ENCODE measurements around the gene MCM5.

Gene MCM5

DNA sequence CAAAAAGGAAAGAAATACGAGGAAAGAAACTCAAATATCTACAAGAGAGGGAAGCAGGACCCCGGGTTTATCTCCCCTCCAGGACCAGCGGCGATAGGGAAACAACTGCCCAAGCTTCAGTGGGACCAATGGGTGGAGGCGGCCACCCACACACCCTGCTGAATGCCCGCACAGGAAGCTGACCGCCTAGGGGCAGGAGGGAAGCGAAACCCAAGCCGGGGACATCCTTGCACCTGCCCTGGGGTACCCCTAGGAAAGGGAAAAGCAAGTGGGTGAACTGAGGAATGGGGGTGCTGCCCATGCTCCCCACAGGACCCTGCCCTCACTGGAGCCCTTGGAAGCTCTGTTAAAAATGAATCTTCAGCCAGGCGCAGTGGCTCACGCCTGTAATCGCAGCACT lies 46.6 kb upstream of the MCM5 start:
- no peaks in the 10 kb centered on the region for H3K79me2 ChIP-seq (ENCODE audit: low read length)
- peak overlapping the region; percentile 99 for H3K4me2 ChIP-seq (ENCODE audit: low read depth, low read length)
- peak overlapping the region; percentile 80; the same call in 1 of the 2 replicates for H3K27ac ChIP-seq (ENCODE audit: low read length)
- no peaks in the 10 kb centered on the region for H3K27me3 ChIP-seq (replicated peaks; ENCODE audit: insufficient read depth, low read length)
- H3K4me1 ChIP-seq (ENCODE audit: low read length): peaks cover 23% of the 10 kb centered on the region
- H3K9me2 ChIP-seq (replicated peaks; ENCODE audit: insufficient read depth, low read length): no peaks in the 10 kb centered on the region
- no peaks in the 10 kb centered on the region for H3K9me3 ChIP-seq (replicated peaks; ENCODE audit: insufficient read depth, low read length)
- H3K4me3 ChIP-seq (ENCODE audit: low read length): no peak overlapping the region
- no peak for DNase-seq
- H2AFZ ChIP-seq (ENCODE audit: low read length): peak overlapping the region; percentile 81
- peaks cover 21% of the 10 kb centered on the region for H3F3A ChIP-seq (ENCODE audit: insufficient read depth, low read length)
- TF ChIP-seq EZH2phosphoT487 (IDR thresholded peaks at IDR 0.05; ENCODE audit: low read length) (no peak), EZH2 (optimal IDR thresholded peaks at IDR 0.05; ENCODE audit: low read depth, low read length) (no peak)
- TF ChIP-seq, protein P1, sequence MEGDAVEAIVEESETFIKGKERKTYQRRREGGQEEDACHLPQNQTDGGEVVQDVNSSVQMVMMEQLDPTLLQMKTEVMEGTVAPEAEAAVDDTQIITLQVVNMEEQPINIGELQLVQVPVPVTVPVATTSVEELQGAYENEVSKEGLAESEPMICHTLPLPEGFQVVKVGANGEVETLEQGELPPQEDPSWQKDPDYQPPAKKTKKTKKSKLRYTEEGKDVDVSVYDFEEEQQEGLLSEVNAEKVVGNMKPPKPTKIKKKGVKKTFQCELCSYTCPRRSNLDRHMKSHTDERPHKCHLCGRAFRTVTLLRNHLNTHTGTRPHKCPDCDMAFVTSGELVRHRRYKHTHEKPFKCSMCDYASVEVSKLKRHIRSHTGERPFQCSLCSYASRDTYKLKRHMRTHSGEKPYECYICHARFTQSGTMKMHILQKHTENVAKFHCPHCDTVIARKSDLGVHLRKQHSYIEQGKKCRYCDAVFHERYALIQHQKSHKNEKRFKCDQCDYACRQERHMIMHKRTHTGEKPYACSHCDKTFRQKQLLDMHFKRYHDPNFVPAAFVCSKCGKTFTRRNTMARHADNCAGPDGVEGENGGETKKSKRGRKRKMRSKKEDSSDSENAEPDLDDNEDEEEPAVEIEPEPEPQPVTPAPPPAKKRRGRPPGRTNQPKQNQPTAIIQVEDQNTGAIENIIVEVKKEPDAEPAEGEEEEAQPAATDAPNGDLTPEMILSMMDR (IDR thresholded peaks at IDR 0.05; ENCODE audit: low read length): no peak
- no peaks in the 10 kb centered on the region for H3K36me3 ChIP-seq (replicated peaks; ENCODE audit: insufficient read depth, low read length)
- H4K20me1 ChIP-seq (ENCODE audit: insufficient read depth, low read length): no peaks in the 10 kb centered on the region
- H3K9ac ChIP-seq (ENCODE audit: low read length): peak overlapping the region; percentile 38; the same call in 1 of the 2 replicates

GRCh38 chr22:35354068-35354467 lies 45.9 kb upstream of the MCM5 start:
- peaks cover 21% of the 10 kb centered on the region for H3F3A ChIP-seq (ENCODE audit: insufficient read depth, low read length)
- H3K9me2 ChIP-seq (replicated peaks; ENCODE audit: insufficient read depth, low read length): no peaks in the 10 kb centered on the region
- no peak overlapping the region for H3K27ac ChIP-seq (ENCODE audit: low read length)
- H2AFZ ChIP-seq (ENCODE audit: low read length): no peak overlapping the region
- TF ChIP-seq, protein P1 (IDR thresholded peaks at IDR 0.05; ENCODE audit: low read length): no peak
- no peak for TF ChIP-seq EZH2phosphoT487 (IDR thresholded peaks at IDR 0.05; ENCODE audit: low read length)
- TF ChIP-seq EZH2 (optimal IDR thresholded peaks at IDR 0.05; ENCODE audit: low read depth, low read length): no peak
- H3K36me3 ChIP-seq (replicated peaks; ENCODE audit: insufficient read depth, low read length): no peaks in the 10 kb centered on the region
- H3K9ac ChIP-seq (ENCODE audit: low read length): no peak overlapping the region
- no peak overlapping the region for H3K4me3 ChIP-seq (ENCODE audit: low read length)
- H3K9me3 ChIP-seq (replicated peaks; ENCODE audit: insufficient read depth, low read length): no peaks in the 10 kb centered on the region
- H3K4me1 ChIP-seq (ENCODE audit: low read length): peaks cover 23% of the 10 kb centered on the region
- DNase-seq: no peak
- H4K20me1 ChIP-seq (ENCODE audit: insufficient read depth, low read length): no peaks in the 10 kb centered on the region
- no peak overlapping the region for H3K4me2 ChIP-seq (ENCODE audit: low read depth, low read length)
- no peaks in the 10 kb centered on the region for H3K27me3 ChIP-seq (replicated peaks; ENCODE audit: insufficient read depth, low read length)
- H3K79me2 ChIP-seq (ENCODE audit: low read length): no peaks in the 10 kb centered on the region

- TF ChIP-seq EZH2 (optimal IDR thresholded peaks at IDR 0.05; ENCODE audit: low read depth, low read length) (no peak), EZH2phosphoT487 (IDR thresholded peaks at IDR 0.05; ENCODE audit: low read length) (no peak)
- TF ChIP-seq, protein P1 (IDR thresholded peaks at IDR 0.05; ENCODE audit: low read length): no peak
- no peaks in the 10 kb centered on the region for H3K9me3 ChIP-seq (replicated peaks; ENCODE audit: insufficient read depth, low read length)
- H3K79me2 ChIP-seq (ENCODE audit: low read length): no peaks in the 10 kb centered on the region
- no peak overlapping the region for H3K4me3 ChIP-seq (ENCODE audit: low read length)
- H3K27me3 ChIP-seq (replicated peaks; ENCODE audit: insufficient read depth, low read length): no peaks in the 10 kb centered on the region
- no peaks in the 10 kb centered on the region for H4K20me1 ChIP-seq (ENCODE audit: insufficient read depth, low read length)
- H2AFZ ChIP-seq (ENCODE audit: low read length): no peak overlapping the region
- DNase-seq: no peak
- H3K9me2 ChIP-seq (replicated peaks; ENCODE audit: insufficient read depth, low read length): no peaks in the 10 kb centered on the region
- H3K27ac ChIP-seq (ENCODE audit: low read length): no peak overlapping the region
- H3F3A ChIP-seq (ENCODE audit: insufficient read depth, low read length): peaks cover 7% of the 10 kb centered on the region
- no peak overlapping the region for H3K9ac ChIP-seq (ENCODE audit: low read length)
- no peaks in the 10 kb centered on the region for H3K36me3 ChIP-seq (replicated peaks; ENCODE audit: insufficient read depth, low read length)
- no peak overlapping the region for H3K4me2 ChIP-seq (ENCODE audit: low read depth, low read length)
- H3K4me1 ChIP-seq (ENCODE audit: low read length): peaks cover 7% of the 10 kb centered on the region
Observed at GRCh38 chr22:35357883-35358621, 41.9 kb upstream of the MCM5 start.
